Kidney epithelial cell (primary cell): ENCODE results near the gene MRPS16. TPM values are rescaled to one million over a fixed set of nuclear protein-coding genes. Genes with fewer than 3 reads are reported as not detected.
"Not testable (repeated sequence)": the region's sequence is repeated elsewhere in the genome, so short reads cannot be mapped to it uniquely, and the experiment has no call there.

Experiments
- DNase-seq: peaks from one replicate; pipeline ENCODE4 v3.0.0-alpha.2; 2010; ENCODE audit warnings: low read depth
- H3K27me3 ChIP-seq: 2 replicates; pipeline ENCODE4 v1.6.0; 2011; ENCODE audit warnings: low read length; ENCODE audit not compliant: control insufficient read depth, insufficient read depth
- H3K36me3 ChIP-seq: 2 replicates; pipeline ENCODE4 v1.5.1; 2011; ENCODE audit warnings: low read length; ENCODE audit not compliant: control insufficient read depth, insufficient read depth
- H3K4me3 ChIP-seq: 2 replicates; pipeline ENCODE4 v1.5.1; 2011; ENCODE audit warnings: low read depth, mild to moderate bottlenecking, control low read depth, low read length
- total RNA-seq: library from RNA; depleted of rRNA; stranded (reverse); fragments of >200 nt; gene quantifications from 2 replicates; pipeline ENCODE4 v1.2.3, GENCODE V29; 2015
- TF ChIP-seq, protein P1 (sequence below): IDR thresholded peaks from 2 replicates; pipeline ENCODE4 v1.5.1; 2011; ENCODE audit warnings: mild to moderate bottlenecking, moderate library complexity, low read length, control low read depth, inconsistent platforms; ENCODE audit not compliant: insufficient read depth, poor library complexity, severe bottlenecking

Gene MRPS16
- total RNA-seq, 1 donor from 2014 or later, result 71.9 TPM

DNA sequence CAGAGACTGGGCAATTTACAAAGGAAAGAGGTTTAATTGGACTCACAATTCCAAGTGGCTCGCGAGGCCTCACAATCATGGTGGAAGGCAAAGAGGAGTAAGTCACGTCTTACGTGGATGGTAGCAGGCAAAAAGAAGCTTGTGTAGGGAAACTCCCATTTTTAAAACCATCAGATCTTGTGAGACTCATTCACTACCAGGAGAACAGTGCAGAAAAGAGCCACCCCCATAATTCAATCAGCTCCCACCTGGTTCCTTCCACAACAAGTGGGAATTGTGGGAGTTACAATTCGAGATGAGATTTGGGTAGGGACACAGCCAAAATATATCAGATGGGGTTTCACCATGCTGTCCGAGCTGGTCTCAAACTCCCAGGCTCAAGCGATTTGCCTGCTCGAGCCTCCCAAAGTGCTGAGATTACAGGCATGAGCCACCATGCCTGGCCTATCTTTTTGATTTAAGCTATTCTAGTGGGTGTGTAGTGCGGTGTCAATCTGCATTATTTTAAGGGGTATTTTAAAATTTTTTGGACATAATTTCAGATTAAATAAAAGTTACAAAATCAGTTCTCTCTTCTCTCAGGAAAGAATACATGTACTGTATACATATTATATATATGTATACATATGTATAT, 9.0 kb upstream of the MRPS16 start:
- no peak for DNase-seq
- no peak overlapping the region for H3K4me3 ChIP-seq
- no peaks in the 10 kb centered on the region for H3K36me3 ChIP-seq
- no peaks in the 10 kb centered on the region for H3K27me3 ChIP-seq
- TF ChIP-seq, protein P1, sequence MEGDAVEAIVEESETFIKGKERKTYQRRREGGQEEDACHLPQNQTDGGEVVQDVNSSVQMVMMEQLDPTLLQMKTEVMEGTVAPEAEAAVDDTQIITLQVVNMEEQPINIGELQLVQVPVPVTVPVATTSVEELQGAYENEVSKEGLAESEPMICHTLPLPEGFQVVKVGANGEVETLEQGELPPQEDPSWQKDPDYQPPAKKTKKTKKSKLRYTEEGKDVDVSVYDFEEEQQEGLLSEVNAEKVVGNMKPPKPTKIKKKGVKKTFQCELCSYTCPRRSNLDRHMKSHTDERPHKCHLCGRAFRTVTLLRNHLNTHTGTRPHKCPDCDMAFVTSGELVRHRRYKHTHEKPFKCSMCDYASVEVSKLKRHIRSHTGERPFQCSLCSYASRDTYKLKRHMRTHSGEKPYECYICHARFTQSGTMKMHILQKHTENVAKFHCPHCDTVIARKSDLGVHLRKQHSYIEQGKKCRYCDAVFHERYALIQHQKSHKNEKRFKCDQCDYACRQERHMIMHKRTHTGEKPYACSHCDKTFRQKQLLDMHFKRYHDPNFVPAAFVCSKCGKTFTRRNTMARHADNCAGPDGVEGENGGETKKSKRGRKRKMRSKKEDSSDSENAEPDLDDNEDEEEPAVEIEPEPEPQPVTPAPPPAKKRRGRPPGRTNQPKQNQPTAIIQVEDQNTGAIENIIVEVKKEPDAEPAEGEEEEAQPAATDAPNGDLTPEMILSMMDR, result no peak

DNA sequence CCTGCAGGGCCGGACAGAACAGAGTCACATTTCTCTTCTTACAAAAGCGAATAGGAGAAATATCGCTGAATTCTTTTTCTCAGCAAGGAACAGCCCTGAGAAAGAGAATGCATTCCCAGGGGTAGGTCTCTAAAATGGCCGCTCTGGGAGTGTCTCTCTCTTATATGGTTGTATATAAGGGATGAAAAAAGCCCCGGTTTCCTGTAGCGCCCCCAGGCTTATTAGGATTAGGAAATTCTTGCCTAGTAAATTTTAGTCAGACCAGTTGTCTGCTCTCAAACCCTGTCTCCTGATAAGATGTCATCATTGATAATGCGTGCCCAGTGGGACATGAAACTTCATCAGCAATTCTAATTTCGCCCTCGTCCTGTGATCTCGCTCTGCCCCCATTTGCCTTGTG, 6.2 kb upstream of the MRPS16 start:
- not testable (repeated sequence) for DNase-seq, H3K36me3 ChIP-seq, H3K4me3 ChIP-seq, H3K27me3 ChIP-seq

DNA sequence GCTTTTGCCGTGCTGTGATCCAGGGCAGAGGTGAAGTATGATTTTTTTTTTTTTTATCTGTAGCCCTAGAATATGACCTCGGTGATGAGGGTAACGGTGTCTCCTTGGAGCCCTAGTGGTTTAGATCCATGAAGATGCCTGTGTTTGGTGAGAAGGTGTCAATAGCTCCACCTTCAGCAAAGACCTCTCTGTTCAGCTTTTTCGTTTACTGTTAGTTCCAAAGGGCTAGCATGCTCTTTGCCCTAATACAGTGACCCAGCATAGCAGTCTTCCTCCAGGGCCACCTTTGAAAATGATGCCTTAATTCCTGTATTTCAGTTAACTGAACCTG, 746 bp upstream of the MRPS16 start:
- H3K27me3 ChIP-seq, result no peaks in the 10 kb centered on the region
- DNase-seq, result no peak
- TF ChIP-seq, protein P1, result no peak
- H3K36me3 ChIP-seq, result no peaks in the 10 kb centered on the region
- H3K4me3 ChIP-seq, result peak overlapping the region; percentile 72

DNA sequence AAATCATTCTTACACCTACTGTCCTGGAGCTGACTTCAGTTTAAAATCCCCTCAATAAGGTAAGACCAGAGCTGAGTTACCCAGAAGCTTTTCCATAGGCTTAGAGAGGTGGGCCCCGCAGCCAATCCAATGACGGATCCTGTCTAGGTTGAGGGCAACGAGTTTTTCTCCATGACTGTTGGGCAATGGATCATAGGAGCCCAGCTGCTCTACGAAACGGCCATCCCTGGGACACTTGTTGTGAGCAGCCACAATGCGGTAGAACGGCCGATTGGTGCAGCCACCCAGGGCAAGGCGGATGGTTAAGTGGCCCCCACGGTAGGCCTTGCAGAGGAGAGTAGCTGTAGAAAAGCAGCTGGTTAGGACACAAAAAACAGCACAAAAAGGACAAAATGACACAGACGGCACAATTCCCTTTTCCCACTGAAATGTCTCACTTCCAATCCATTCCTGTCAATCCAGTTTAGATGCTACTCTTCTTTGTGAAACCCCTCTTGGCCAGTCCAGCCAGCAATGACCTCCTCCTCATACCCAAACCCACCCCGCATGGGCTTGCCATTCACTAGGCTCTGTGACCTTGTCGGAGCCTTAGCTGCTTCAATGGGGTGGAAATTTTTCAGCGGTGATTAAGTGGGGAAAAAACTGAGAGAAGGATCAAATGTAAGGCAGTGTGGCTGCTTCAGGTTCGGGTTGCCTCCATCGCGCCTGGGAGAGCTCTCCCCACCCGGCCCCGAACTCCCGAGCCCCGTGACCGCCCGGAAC, 580 bp downstream of the MRPS16 start:
- H3K27me3 ChIP-seq, result no peaks in the 10 kb centered on the region
- H3K4me3 ChIP-seq, result peak overlapping the region; percentile 72
- TF ChIP-seq, protein P1, result no peak
- no peak for DNase-seq
- H3K36me3 ChIP-seq, result no peaks in the 10 kb centered on the region

DNA sequence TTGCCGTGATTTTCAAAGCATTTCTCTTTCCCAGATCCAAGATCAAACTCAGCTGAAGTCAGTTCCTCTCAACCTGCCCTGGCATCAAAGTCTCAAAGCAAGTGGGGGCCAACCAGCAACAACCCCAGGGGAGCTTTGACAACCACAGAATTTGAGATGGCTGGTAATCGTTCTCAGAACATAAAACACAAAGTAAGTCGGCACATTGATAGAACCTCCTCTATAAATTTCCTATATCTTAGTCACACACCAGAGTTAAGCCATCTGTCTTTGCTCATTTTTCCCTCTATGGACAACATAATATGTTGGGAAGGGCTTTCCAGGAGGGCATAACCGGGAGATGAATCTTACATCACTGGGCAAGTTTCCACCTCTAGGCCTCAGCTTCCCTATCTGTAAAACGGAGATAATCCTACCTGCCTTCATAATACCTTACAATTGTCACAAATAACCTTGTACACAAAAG, 4.2 kb downstream of the MRPS16 start:
- Histone ChIP-seq H3K27me3 (no peaks in the 10 kb centered on the region), H3K4me3 (no peak overlapping the region), H3K36me3 (no peaks in the 10 kb centered on the region)
- no peak for DNase-seq
- TF ChIP-seq, protein P1, result no peak

DNA sequence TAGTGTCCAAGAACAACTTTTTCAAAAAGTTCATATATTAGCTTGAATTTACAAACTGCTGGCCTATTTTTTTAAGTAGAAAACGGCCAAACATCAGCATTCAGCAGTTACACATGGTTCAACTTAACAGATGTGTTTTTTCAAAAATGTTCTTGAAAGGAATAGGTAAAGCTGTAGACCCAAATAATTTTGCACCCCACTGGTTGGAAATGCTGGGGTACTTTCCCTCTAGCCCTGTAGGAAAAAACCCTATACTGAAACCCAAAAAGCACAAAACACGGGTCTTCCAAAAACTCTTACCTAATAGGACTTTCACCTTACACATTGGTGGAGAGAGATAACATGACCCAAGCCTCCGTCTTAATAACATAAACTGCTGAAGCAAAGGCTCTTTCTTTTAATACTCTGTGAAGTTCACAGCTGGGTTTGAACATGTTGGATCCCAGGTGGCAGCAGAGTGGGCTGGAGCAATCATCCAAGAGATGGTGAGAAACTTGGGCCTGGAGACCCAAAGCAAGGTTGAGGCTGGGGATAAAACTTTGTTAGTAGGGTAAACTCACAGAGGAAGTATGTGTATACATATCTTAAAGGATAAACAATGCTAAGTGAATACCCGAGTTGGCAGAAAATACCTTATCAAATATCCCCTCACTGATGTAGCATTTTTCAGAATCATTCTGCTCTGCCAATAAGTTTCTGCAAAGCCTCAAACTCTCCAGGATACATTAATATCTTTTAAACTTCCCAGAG, 4.8 kb downstream of the MRPS16 start:
- DNase-seq, result no peak
- no peaks in the 10 kb centered on the region for H3K36me3 ChIP-seq
- H3K27me3 ChIP-seq, result no peaks in the 10 kb centered on the region
- TF ChIP-seq, protein P1, result no peak
- H3K4me3 ChIP-seq, result peak overlapping the region; percentile 94
